ENCODE measurements around the gene IL12RB1.
"Not testable (repeated sequence)": the region's sequence is repeated elsewhere in the genome, so short reads cannot be mapped to it uniquely, and the experiment has no call there.

IL12RB1 gene

GRCh38 chr19:18112989-18113478, 26.3 kb upstream of the IL12RB1 start:
- DNase-seq (ENCODE audit: low spot score), result peak; percentile 71

- no peak for DNase-seq (ENCODE audit: low spot score)
Observed at GRCh38 chr19:18110609-18111232, 24.0 kb upstream of the IL12RB1 start.

- DNase-seq (ENCODE audit: low spot score), result no peak
Observed at GRCh38 chr19:18109733-18110608, 23.2 kb upstream of the IL12RB1 start.

GRCh38 chr19:18109341-18109732, 22.6 kb upstream of the IL12RB1 start:
- DNase-seq (ENCODE audit: low spot score), result no peak

- DNase-seq (ENCODE audit: low spot score), result no peak
Observed at GRCh38 chr19:18108897-18109296, 22.2 kb upstream of the IL12RB1 start.

- no peak for DNase-seq (ENCODE audit: low spot score)
Observed at GRCh38 chr19:18107235-18107634, 20.5 kb upstream of the IL12RB1 start.

GRCh38 chr19:18105259-18105658, 18.5 kb upstream of the IL12RB1 start:
- not testable (repeated sequence) for DNase-seq (ENCODE audit: low spot score)

- DNase-seq (ENCODE audit: low spot score), result peak; percentile 38
Observed at GRCh38 chr19:18104793-18105131, 18.0 kb upstream of the IL12RB1 start.

- no peak for DNase-seq (ENCODE audit: low spot score)
Observed at GRCh38 chr19:18102916-18103542, 16.3 kb upstream of the IL12RB1 start.

- DNase-seq (ENCODE audit: low spot score), result no peak
Observed at GRCh38 chr19:18101268-18101667, 14.5 kb upstream of the IL12RB1 start.

- DNase-seq (ENCODE audit: low spot score), result no peak
Observed at GRCh38 chr19:18100710-18101109, 14.0 kb upstream of the IL12RB1 start.

- no peak for DNase-seq (ENCODE audit: low spot score)
Observed at GRCh38 chr19:18099623-18099995, 12.9 kb upstream of the IL12RB1 start.

GRCh38 chr19:18098891-18099622, 12.3 kb upstream of the IL12RB1 start:
- DNase-seq (ENCODE audit: low spot score), result peak; percentile 27

- no peak for DNase-seq (ENCODE audit: low spot score)
Observed at GRCh38 chr19:18097993-18098890, 11.5 kb upstream of the IL12RB1 start.

- DNase-seq (ENCODE audit: low spot score), result peak; percentile 86
Observed at GRCh38 chr19:18097217-18097992, 10.7 kb upstream of the IL12RB1 start, which contains the start of gene MAST3. Gene MAST3 (plus strand): TSS chr19:18097778. CDS start chr19:18097793, 15 bp downstream.

GRCh38 chr19:18096258-18096657, 9.5 kb upstream of the IL12RB1 start:
- DNase-seq (ENCODE audit: low spot score), result no peak

- DNase-seq (ENCODE audit: low spot score), result peak; percentile 52
Observed at GRCh38 chr19:18093439-18094161, 6.9 kb upstream of the IL12RB1 start.

- DNase-seq (ENCODE audit: low spot score), result no peak
Observed at GRCh38 chr19:18091217-18091608, 4.5 kb upstream of the IL12RB1 start.

GRCh38 chr19:18090545-18091216, 3.9 kb upstream of the IL12RB1 start:
- DNase-seq (ENCODE audit: low spot score), result no peak

Data from SW480 (cell line).